Measurements from ENCODE around the gene PI4KB.

GRCh38 chr1:151246786-151247185 is 80.4 kb downstream of the PI4KB start:
- TF ChIP-seq, protein P1, sequence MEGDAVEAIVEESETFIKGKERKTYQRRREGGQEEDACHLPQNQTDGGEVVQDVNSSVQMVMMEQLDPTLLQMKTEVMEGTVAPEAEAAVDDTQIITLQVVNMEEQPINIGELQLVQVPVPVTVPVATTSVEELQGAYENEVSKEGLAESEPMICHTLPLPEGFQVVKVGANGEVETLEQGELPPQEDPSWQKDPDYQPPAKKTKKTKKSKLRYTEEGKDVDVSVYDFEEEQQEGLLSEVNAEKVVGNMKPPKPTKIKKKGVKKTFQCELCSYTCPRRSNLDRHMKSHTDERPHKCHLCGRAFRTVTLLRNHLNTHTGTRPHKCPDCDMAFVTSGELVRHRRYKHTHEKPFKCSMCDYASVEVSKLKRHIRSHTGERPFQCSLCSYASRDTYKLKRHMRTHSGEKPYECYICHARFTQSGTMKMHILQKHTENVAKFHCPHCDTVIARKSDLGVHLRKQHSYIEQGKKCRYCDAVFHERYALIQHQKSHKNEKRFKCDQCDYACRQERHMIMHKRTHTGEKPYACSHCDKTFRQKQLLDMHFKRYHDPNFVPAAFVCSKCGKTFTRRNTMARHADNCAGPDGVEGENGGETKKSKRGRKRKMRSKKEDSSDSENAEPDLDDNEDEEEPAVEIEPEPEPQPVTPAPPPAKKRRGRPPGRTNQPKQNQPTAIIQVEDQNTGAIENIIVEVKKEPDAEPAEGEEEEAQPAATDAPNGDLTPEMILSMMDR (optimal IDR thresholded peaks at IDR 0.05 in 1 of 3, IDR thresholded peaks at IDR 0.05 in 1 of 3, conservative IDR thresholded peaks at IDR 0.05 in 1 of 3; ENCODE audit: extremely low read depth in 1 of 3, insufficient read depth in 2 of 3, low read length in 3 of 3), result no peak
- no peak for TF ChIP-seq EZH2 (IDR thresholded peaks at IDR 0.05; ENCODE audit: low read length)

All from keratinocyte (primary cell).